ENCODE results near the gene MORN4.
"Not testable (repeated sequence)": the region's sequence is repeated elsewhere in the genome, so short reads cannot be mapped to it uniquely, and the experiment has no call there.

DNA sequence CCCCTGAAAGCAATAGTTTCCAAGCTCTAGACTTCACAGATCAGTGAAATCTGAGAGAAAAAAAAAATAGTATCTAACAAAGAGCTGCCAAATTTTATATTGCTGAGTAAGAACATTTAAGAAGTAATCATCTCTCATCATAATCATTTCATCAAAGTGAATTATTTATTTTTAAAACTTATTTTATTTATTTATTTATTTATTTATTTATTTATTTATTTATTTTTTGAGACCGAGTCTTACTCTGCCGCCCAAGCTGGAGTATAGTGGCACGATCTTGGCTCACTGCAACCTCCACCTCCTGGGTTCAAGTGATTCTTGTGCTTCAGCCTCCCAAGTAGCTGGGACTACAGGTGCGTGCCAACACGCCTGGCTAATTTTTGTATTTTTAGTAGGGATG is 56.8 kb downstream of the MORN4 start:
- not testable (repeated sequence) for TF ChIP-seq POU2F2, POLR2A (IDR thresholded peaks at IDR 0.05; ENCODE audit: low read depth, low read length)
